HEK293 (cell line): ENCODE measurements around the gene METTL23.
A peak's percentile ranks its signal among the peaks of the same experiment; 100 is the strongest.

ENCODE experiments used
- CTCF ChIA-PET: fragments of 350-600 bp; formaldehyde crosslinking; extraction: SDS; loops from one replicate; lab custom pipeline; 2021; ENCODE audit warnings: antibody characterized with exemption; lab: Yijun Ruan, JAX
- POLR2A ChIA-PET: fragments of 300-600 bp; formaldehyde crosslinking; extraction: SDS; loops from one replicate; lab custom pipeline; 2020; ENCODE audit warnings: antibody characterized with exemption, inconsistent platforms; lab: Yijun Ruan, JAX
- H3K27ac ChIP-seq: fragments of 200-500 bp; sonication (Bioruptor generic); 2 replicates; pipeline ENCODE4 v1.5.1; 2014; ENCODE audit warnings: low read depth, low read length, control low read depth, inconsistent platforms; ENCODE audit errors: extremely low read depth
- H3K36me3 ChIP-seq, 2 experiments: fragments of 200-500 bp in 1 of 2; sonication (Bioruptor generic) in 1 of 2; 1 replicate in 1 of 2; 2 replicates in 1 of 2; pipeline ENCODE4 v1.5.1; 2014 to 2017; ENCODE audit warnings: inconsistent platforms in 2 of 2, low read length in 2 of 2; ENCODE audit not compliant: control insufficient read depth in 2 of 2, insufficient read depth in 1 of 2
- H3K4me1 ChIP-seq: fragments of 200-500 bp; sonication (Bioruptor generic); 2 replicates; pipeline ENCODE4 v1.5.1; 2014; ENCODE audit warnings: mild to moderate bottlenecking, low read length, inconsistent platforms; ENCODE audit not compliant: control insufficient read depth, insufficient read depth
- H3K4me3 ChIP-seq: 2 replicates; pipeline ENCODE4 v1.5.1; 2011; ENCODE audit warnings: low read depth, mild to moderate bottlenecking, control low read depth, low read length, moderate library complexity
- H3K9me3 ChIP-seq: fragments of 200-500 bp; sonication (Bioruptor generic); 2 replicates; pipeline ENCODE4 v1.5.1; 2014; ENCODE audit warnings: low read depth, low read length, inconsistent platforms; ENCODE audit not compliant: control insufficient read depth, insufficient read depth
- BCL11B ChIP-seq: fragments of 450-650 bp; formaldehyde crosslinking; IDR thresholded peaks from 2 replicates; pipeline ENCODE4 v1.5.1; 2016; ENCODE audit warnings: low read depth, missing biosample characterization, missing genetic modification characterization
- GFI1B ChIP-seq: fragments of 450-650 bp; formaldehyde crosslinking; IDR thresholded peaks from 2 replicates; pipeline ENCODE4 v1.5.1; 2016; ENCODE audit warnings: missing biosample characterization, missing genetic modification characterization
- GLI2 ChIP-seq: fragments of 450-650 bp; formaldehyde crosslinking; IDR thresholded peaks from 2 replicates; pipeline ENCODE4; 2017; ENCODE audit warnings: missing biosample characterization, missing genetic modification characterization, low read depth, borderline replicate concordance
- MEIS1 ChIP-seq: sonication (generic); formaldehyde crosslinking; IDR thresholded peaks from 2 replicates; pipeline ENCODE4 v1.8.1; 2022; ENCODE audit warnings: missing genetic modification reagents, mild to moderate bottlenecking, borderline replicate concordance
- TCF7L2 ChIP-seq: IDR thresholded peaks from 2 replicates; pipeline ENCODE4 v1.6.1; 2011; ENCODE audit warnings: low read depth, mild to moderate bottlenecking, inconsistent platforms, low read length, moderate library complexity, borderline replicate concordance
- WT1 ChIP-seq: fragments of 450-650 bp; formaldehyde crosslinking; IDR thresholded peaks from 2 replicates; pipeline ENCODE4 v1.5.1; 2016; ENCODE audit warnings: missing biosample characterization, missing genetic modification characterization
- ZBTB26 ChIP-seq: fragments of 450-650 bp; formaldehyde crosslinking; optimal IDR thresholded peaks from 2 replicates; pipeline ENCODE3; 2016; ENCODE audit warnings: missing biosample characterization, mild to moderate bottlenecking, missing genetic modification characterization
- ZFHX2 ChIP-seq: fragments of 450-650 bp; formaldehyde crosslinking; conservative IDR thresholded peaks from 2 replicates; pipeline ENCODE4 v1.5.1; 2016; ENCODE audit warnings: missing biosample characterization, missing genetic modification characterization
- ZNF132 ChIP-seq: fragments of 450-650 bp; formaldehyde crosslinking; IDR thresholded peaks from 2 replicates; pipeline ENCODE4 v1.5.1; 2017; ENCODE audit warnings: missing biosample characterization, missing genetic modification characterization, borderline replicate concordance
- ZNF146 ChIP-seq: fragments of 450-650 bp; formaldehyde crosslinking; IDR thresholded peaks from 2 replicates; pipeline ENCODE4 v1.5.1; 2016; ENCODE audit warnings: missing biosample characterization, missing genetic modification characterization
- ZNF175 ChIP-seq: fragments of 450-650 bp; formaldehyde crosslinking; IDR thresholded peaks from 2 replicates; pipeline ENCODE4 v1.5.1; 2016; ENCODE audit warnings: missing biosample characterization, missing genetic modification characterization
- ZNF223 ChIP-seq: fragments of 450-650 bp; formaldehyde crosslinking; IDR thresholded peaks from 2 replicates; pipeline ENCODE4 v1.5.1; 2016; ENCODE audit warnings: missing biosample characterization, missing genetic modification characterization
- ZNF239 ChIP-seq: fragments of 450-650 bp; formaldehyde crosslinking; IDR thresholded peaks from 2 replicates; pipeline ENCODE4 v1.5.1; 2016; ENCODE audit warnings: missing biosample characterization, missing genetic modification characterization
- ZNF48 ChIP-seq: fragments of 450-650 bp; formaldehyde crosslinking; IDR thresholded peaks from 2 replicates; pipeline ENCODE4 v1.5.1; 2016; ENCODE audit warnings: missing biosample characterization, missing genetic modification characterization
- ZNF510 ChIP-seq: fragments of 450-650 bp; formaldehyde crosslinking; IDR thresholded peaks from 2 replicates; pipeline ENCODE4 v1.5.1; 2018; ENCODE audit warnings: mild to moderate bottlenecking, missing genetic modification characterization, missing biosample characterization; ENCODE audit not compliant: insufficient replicate concordance
- ZNF513 ChIP-seq: fragments of 450-650 bp; IDR thresholded peaks from 2 replicates; pipeline ENCODE4 v1.5.1; 2018; ENCODE audit warnings: missing biosample characterization, missing genetic modification characterization
- ZNF530 ChIP-seq: fragments of 450-650 bp; formaldehyde crosslinking; IDR thresholded peaks from 2 replicates; pipeline ENCODE4 v1.5.1; 2016; ENCODE audit warnings: low read depth, missing biosample characterization, missing genetic modification characterization
- ZNF548 ChIP-seq: fragments of 450-650 bp; formaldehyde crosslinking; IDR thresholded peaks from 2 replicates; pipeline ENCODE4 v1.5.1; 2016; ENCODE audit warnings: missing biosample characterization, missing genetic modification characterization
- ZNF585B ChIP-seq: fragments of 450-650 bp; formaldehyde crosslinking; IDR thresholded peaks from 2 replicates; pipeline ENCODE4 v1.5.1; 2016; ENCODE audit warnings: missing biosample characterization, missing genetic modification characterization
- ZNF664 ChIP-seq: fragments of 450-650 bp; formaldehyde crosslinking; IDR thresholded peaks from 2 replicates; pipeline ENCODE4 v1.5.1; 2016; ENCODE audit warnings: missing biosample characterization, missing genetic modification characterization
- ZNF692 ChIP-seq: fragments of 450-650 bp; formaldehyde crosslinking; IDR thresholded peaks from 2 replicates; pipeline ENCODE4 v1.5.1; 2016; ENCODE audit warnings: missing biosample characterization, missing genetic modification characterization
- ZNF837 ChIP-seq: fragments of 450-650 bp; formaldehyde crosslinking; IDR thresholded peaks from 2 replicates; pipeline ENCODE4 v1.5.1; 2016; ENCODE audit warnings: missing biosample characterization, missing genetic modification characterization
- ZSCAN16 ChIP-seq: fragments of 450-650 bp; formaldehyde crosslinking; IDR thresholded peaks from 2 replicates; pipeline ENCODE4 v1.5.1; 2016; ENCODE audit warnings: missing biosample characterization, missing genetic modification characterization
- ZSCAN30 ChIP-seq: fragments of 450-650 bp; IDR thresholded peaks from 2 replicates; pipeline ENCODE4 v1.5.1; 2018; ENCODE audit warnings: missing biosample characterization, mild to moderate bottlenecking, missing genetic modification characterization, moderate library complexity
- TF ChIP-seq, protein P1 (sequence below): fragments of 450-650 bp; formaldehyde crosslinking; IDR thresholded peaks from 2 replicates; pipeline ENCODE4 v1.5.1; 2016; ENCODE audit warnings: missing biosample characterization, missing genetic modification characterization
- TF ChIP-seq, protein P2 (sequence below): fragments of 450-650 bp; formaldehyde crosslinking; IDR thresholded peaks from 2 replicates; pipeline ENCODE4 v1.5.1; 2017; ENCODE audit warnings: missing biosample characterization, mild to moderate bottlenecking, missing genetic modification characterization, moderate library complexity

Gene METTL23

DNA sequence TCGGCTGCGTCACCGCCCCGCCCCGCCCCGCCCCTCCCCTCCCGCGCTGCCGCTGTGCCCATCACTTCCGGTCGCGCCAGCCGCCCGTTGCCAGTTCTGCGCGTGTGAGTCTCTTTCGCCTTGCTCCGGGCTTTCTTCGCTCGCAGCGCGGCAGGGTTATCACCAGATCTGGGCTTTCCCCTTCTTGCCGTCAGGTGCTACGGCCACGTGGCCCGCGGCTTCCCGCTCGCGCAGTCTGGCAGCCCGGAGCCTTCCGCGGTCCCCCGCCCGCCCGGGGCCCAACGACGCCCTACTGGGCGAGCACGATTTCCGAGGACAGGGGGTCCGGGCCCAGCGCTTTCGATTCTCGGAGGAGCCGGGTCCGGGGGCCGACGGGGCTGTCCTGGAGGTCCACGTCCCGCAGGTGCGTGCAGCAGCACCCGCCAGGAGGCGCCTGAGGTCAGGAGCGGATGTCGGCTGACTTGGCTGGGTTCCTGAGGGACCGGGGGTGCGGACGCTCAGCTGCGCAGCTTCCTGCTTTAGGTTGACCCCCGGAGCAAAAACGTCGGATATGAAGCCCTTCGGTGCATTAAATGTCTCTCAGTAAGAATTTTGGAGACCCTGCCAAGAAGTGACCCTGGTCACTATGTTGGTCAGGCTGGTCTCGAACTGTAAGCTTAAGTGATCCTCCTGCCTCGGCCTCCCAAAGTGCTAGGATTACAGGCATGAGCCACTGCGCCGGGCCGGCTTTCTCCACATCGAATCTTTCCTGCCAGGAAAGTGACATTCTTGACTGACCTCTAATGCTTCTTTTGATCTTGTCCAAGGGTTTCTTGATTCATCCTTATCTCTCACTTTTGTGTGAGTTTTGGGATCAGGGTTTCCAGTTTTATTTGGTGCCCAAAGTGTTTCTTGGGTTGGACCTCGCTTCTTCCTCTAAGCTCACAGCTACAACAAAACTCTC lies at the start of gene METTL23 (continued):
- TF ChIP-seq ZNF664 (tag by site-specific recombination): no peak
- peak; percentile 81; the same call in 1 of the 2 replicates for TF ChIP-seq ZSCAN30 (tag by site-specific recombination)
- no peak for TF ChIP-seq ZNF132 (tag by site-specific recombination)
- TF ChIP-seq ZNF223 (tag by site-specific recombination): no peak
- no peak for TF ChIP-seq ZNF239
- no peak for TF ChIP-seq MEIS1
- TF ChIP-seq, protein P1, sequence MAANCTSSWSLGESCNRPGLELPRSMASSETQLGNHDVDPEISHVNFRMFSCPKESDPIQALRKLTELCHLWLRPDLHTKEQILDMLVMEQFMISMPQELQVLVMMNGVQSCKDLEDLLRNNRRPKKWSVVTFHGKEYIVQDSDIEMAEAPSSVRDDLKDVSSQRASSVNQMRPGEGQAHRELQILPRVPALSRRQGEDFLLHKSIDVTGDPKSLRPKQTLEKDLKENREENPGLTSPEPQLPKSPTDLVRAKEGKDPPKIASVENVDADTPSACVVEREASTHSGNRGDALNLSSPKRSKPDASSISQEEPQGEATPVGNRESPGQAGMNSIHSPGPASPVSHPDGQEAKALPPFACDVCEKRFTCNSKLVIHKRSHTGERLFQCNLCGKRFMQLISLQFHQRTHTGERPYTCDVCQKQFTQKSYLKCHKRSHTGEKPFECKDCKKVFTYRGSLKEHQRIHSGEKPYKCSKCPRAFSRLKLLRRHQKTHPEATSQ (tag by site-specific recombination): peak; percentile 63; the same call in 1 of the 2 replicates
- no peak for TF ChIP-seq ZNF530 (tag by site-specific recombination)
- no peak for TF ChIP-seq ZNF837

- CTCF ChIA-PET: interaction anchor here (0.6 to 1.5 kb wide), 6 partner anchors 13 to 155 kb away, joined by 3 to 9 read pairs (median 4); no protein-coding TSS in a partner anchor
- peaks cover 0 to 26% of the 10 kb centered on the region in 2 experiments; a peak in 2 of 3 replicates for H3K36me3 ChIP-seq
- H3K9me3 ChIP-seq: no peaks in the 10 kb centered on the region
- H3K4me3 ChIP-seq: no peak overlapping the region
- TF ChIP-seq ZNF48 (no peak), TCF7L2 (no peak), ZNF548 (tag by site-specific recombination) (no peak), GFI1B (tag by site-specific recombination) (no peak), ZSCAN16 (tag by site-specific recombination) (no peak), ZNF510 (tag by site-specific recombination) (no peak), WT1 (tag by site-specific recombination) (no peak), ZFHX2 (tag by site-specific recombination) (no peak), ZNF692 (no peak)
- POLR2A ChIA-PET: interaction anchor here (0.6 to 1.5 kb wide), 2 partner anchors 24 to 27 kb away, joined by 3 to 4 read pairs; no protein-coding TSS in a partner anchor
- peaks cover 2% of the 10 kb centered on the region for H3K4me1 ChIP-seq
- no peak overlapping the region for H3K27ac ChIP-seq
These were observed 49.2 kb upstream of the METTL23 start for GRCh38 chr17:76677406-76677805.

GRCh38 chr17:76678330-76678729 lies 48.3 kb upstream of the METTL23 start:
- POLR2A ChIA-PET: interaction anchor here (1.5 kb wide), 1 partner anchor 23 kb away, joined by 4 read pairs; no protein-coding TSS in a partner anchor
- Histone ChIP-seq H3K27ac (no peak overlapping the region), H3K4me3 (no peak overlapping the region), H3K4me1 (no peaks in the 10 kb centered on the region), H3K9me3 (no peaks in the 10 kb centered on the region), H3K36me3 (peaks cover 0 to 35% of the 10 kb centered on the region in 2 experiments; a peak in 2 of 3 replicates)
- CTCF ChIA-PET: interaction anchor here (0.6 to 1.2 kb wide), 5 partner anchors 14 to 92 kb away, joined by 3 to 9 read pairs (median 3); no protein-coding TSS in a partner anchor
- TF ChIP-seq ZNF175 (tag by site-specific recombination): no peak
- TF ChIP-seq BCL11B (tag by site-specific recombination): no peak
- TF ChIP-seq, protein P2, sequence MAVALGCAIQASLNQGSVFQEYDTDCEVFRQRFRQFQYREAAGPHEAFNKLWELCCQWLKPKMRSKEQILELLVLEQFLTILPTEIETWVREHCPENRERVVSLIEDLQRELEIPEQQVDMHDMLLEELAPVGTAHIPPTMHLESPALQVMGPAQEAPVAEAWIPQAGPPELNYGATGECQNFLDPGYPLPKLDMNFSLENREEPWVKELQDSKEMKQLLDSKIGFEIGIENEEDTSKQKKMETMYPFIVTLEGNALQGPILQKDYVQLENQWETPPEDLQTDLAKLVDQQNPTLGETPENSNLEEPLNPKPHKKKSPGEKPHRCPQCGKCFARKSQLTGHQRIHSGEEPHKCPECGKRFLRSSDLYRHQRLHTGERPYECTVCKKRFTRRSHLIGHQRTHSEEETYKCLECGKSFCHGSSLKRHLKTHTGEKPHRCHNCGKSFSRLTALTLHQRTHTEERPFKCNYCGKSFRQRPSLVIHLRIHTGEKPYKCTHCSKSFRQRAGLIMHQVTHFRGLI (tag by site-specific recombination): peak; percentile 18; the same call in 1 of the 2 replicates
- TF ChIP-seq ZNF513 (tag by site-specific recombination): no peak
- no peak for TF ChIP-seq ZBTB26 (tag by site-specific recombination)
- TF ChIP-seq ZNF585B: no peak
- no peak for TF ChIP-seq ZNF510 (tag by site-specific recombination)
- TF ChIP-seq ZNF146 (tag by site-specific recombination): no peak
- TF ChIP-seq GLI2: no peak
